HG02642 (cell line): Measurements from ENCODE around the gene CCDC12.
A peak's percentile ranks its signal among the peaks of the same experiment; 100 is the strongest.
"Not testable (repeated sequence)": the region's sequence is repeated elsewhere in the genome, so short reads cannot be mapped to it uniquely, and the experiment has no call there.

Experiments
- ATAC-seq: cut with Tn5 transposase; IDR thresholded peaks from one replicate; pipeline ENCODE4 v1.9.1; 2021; ENCODE audit warnings: mild to moderate bottlenecking; ENCODE audit not compliant: unreplicated experiment, poor library complexity

The CCDC12 gene

DNA sequence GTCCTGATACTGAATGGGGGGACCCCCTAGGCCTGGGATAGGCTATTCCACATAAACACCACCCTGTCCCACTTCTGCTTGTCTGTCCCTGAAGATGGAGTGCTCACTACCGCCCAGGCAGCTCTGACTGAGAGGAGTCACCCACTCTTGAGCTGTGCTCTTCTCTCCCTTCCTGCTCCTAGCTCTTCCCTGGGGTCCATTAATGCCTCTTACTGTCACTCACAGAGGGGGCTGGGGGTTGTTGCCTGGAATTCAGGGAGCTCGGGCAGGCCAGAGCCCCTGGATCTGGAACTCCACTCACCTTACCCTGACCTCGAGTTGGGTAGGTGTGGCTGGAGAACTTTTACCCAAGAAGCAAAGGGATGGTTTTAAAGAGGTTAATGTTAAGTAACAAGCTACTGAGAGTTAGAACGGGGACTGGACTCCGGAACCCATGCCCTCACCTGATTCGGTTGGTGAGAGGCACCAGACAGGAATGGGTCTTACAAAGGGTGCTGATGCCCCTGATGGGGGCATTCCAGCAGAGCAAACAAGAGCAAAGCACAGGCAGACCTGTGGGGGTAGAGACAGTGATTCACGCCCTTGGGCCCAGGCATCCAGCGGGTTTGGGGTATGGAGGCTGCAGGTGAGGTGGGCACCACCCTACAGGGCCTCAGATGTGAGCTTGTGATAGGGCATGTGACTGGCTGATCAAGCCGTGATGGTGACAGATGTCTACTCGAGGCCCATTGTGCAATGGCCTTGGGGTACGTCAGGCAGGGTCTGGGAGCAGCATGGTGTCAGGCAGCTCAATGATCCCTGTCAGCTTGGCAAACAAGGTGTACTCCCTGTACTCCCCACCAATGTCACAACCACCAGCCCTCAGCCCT is 8.3 kb upstream of the CCDC12 start:
- no peak for ATAC-seq

DNA sequence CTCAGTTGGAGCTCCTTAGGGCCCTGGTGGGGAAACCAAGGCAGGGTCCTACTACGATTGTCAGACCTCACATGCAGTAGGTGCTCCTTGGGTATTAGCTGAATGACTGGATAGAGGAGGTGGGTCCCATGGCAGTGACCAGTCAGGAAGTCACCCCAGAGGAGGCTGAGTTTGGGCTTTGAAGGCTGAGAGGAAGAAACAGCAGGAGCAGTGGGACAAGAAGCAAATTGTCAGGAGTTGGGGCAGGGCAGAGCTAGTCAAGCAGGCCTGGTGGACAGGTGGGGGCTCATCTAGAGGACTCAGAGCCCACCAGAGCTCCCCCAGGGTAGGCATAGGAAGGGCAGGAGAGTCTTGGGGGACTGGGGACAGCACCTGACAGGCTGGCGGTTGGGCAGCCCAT is 6.0 kb upstream of the CCDC12 start:
- ATAC-seq, result no peak

DNA sequence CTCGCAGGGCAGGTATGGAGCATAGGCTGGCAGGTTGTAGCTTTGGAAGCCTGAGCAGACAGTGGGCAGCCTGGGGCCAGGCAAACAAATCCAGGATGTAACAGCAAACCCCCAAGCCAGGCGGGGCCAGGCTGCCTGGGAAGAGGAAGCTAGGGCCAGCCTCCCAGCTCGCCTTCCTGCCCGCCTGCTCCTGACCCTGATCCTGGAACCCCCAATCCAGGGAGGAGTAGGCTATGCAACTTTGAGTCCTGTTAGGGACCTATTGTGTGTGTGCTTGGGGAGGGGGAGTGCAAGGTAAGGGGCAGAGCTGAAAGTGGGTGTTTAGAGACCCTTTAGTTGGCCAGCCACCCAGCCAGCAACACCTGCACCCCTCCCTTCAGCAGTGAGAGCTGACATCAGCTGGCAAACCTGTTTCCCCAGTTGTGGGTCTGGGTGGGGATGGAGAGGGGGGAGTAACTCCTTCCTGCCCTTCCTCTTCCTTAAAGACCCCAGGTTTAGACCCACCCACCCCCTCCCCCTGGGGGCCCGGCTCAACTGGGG is 5.5 kb upstream of the CCDC12 start:
- ATAC-seq, result no peak

DNA sequence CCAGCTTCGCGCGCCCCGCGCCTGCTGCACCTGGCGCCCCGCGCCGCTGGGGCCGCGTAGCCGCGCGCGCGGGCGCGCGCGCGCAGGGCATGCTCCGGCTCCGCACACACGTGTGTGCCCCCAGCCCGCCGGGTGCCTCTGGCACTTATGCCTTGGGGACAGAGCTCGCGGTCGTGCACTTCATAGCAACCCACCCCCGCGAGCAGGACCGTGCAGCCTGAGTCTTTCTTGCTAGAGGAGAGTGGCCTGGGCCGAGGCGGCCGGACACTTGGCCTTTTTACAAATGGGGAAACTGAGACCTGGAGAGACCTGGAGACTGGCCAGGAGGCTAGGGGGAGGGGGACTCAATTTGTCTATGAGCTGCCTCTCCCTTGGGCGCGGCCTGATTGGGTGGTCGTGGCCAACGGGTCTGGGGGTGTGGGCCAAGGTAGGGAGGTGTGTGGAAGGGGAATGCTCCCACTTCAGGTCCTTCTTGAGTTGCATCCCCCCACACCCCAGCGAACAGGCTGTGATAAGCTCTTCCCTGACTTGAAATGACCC is 3.5 kb upstream of the CCDC12 start:
- no peak for ATAC-seq

GRCh38 chr3:46978985-46979944 is 2.7 kb upstream of the CCDC12 start, which contains the start of gene NBEAL2:
NBEAL2 (plus strand) TSS chr3:46979666; CDS start chr3:46979862, 196 bp downstream.
- peak; percentile 75 for ATAC-seq

- no peak for ATAC-seq
Measured at GRCh38 chr3:46978381-46978780, 1.8 kb upstream of the CCDC12 start.

DNA sequence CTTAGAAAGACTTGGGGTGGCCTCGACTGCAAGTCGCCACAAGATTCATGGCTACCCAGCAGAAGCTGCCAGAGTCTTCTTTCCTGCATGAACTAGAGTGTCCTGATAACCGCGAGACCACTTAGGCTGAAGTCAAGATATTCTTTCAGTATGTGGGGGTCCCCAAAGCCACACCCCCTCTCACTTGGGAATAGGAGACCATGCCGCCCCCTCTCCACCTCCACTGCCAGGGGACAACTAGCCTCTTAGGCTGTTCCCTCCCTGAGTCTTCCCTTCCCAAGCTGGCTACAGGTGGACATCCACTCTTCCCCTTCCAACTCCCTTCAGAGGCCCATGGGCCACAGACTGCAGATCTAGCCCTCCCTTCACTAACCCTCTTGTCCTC is 1.3 kb upstream of the CCDC12 start:
- no peak for ATAC-seq

- no peak for ATAC-seq
Measured at GRCh38 chr3:46974421-46975171, 1.9 kb downstream of the CCDC12 start.

DNA sequence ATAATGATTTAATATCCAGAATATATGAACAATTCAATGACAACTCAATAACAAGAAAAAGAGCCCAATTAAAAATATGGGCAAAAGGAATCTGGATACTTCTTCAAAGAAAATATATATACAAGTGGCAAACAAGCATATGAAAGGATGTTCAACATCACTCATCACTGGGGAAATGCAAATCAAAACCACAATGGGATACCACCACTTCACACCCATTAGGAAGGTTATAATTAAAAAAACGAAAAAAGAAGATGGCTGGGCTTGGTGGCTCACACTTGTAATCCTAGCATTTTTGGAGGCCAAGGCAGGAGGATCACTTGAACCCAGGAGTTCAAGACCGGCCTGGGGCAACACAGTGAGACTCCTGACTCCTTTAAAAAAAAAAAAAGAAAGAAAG is 4.1 kb downstream of the CCDC12 start:
- no peak for ATAC-seq

GRCh38 chr3:46971742-46972141 is 4.8 kb downstream of the CCDC12 start:
- ATAC-seq, result no peak

DNA sequence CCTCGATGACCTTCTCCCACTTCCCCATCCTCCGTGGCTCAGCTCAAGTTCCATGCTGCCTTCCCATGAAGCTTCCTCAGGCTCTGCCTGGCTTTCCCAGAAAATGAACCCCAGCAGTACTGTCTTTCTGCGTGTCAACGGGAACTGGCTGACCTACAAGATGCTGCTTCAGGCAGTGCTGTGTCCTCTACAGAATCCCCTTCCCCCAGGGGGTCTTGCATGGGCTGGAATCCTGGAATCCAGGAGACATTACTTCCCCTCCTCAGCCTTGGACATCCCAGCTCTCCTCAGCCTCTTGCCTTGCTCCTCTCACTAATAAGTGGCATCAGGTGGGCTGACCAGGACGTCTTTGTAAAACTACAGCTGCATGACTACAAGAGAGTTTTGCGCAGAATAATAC is 5.4 kb downstream of the CCDC12 start:
- no peak for ATAC-seq

DNA sequence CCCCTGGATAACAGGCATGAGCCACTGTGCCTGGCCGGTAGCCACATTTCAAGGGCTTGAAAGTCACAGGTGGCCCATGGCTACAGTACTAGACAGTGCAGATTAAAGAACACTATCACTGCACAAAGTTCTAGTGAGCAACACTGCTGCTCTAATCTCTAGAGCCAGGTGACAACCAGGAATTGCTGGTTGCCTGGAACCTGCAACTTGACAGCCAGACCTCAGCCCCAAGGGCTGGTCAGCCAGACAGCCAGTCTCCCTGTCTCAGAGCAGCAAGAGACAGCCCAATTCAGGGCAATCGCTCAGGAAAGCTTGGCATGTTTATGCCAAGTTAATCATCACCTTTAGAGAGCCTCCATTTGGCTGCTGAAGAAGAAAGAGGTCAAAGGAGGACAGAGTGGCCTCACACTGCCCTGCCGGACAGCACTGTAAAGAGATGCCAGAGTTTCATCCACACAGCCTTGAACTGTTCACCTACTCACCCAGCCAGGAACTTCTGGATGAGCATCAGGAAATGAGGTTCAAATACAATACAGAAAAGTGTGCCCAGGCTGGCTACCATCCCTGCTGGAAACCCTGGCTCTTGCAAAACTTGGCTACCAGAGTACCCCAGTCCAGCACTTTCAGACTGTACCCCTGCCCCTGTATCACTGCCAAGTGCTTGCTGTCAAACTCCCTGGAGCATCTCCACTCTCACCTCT is 6.0 kb downstream of the CCDC12 start:
- no peak for ATAC-seq

DNA sequence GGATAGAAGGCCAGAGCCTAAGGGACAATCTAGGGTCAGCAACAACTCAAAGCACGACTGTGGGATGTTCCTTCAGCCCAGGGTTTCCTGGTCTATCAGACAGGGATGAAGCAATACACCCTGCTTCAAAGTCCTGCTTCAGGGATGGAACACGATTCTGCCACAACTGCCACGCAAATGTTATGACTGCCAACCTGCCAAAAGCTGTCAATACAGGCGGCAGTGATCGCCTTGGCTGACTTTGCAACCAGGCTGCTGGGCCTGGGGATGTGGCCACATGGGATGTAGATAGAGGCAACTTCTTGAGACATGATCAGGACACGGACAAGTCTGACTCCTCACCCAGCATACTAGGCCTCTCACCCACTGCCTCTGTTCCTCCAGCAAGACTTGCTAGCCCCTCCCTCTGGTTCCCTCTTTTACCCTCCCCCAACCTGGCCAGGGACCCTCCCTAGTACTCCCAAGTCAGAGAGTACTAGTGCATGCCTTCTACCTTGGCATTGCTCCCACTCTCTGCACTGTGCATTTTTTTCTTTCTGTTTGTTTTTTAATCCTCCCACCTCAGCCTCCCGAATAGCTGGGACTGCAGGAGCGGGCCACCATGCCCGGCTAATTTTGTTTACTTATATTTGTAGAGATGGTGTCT is 7.6 kb downstream of the CCDC12 start:
- ATAC-seq, result no peak

GRCh38 chr3:46966811-46967210 is 9.7 kb downstream of the CCDC12 start:
- no peak for ATAC-seq

DNA sequence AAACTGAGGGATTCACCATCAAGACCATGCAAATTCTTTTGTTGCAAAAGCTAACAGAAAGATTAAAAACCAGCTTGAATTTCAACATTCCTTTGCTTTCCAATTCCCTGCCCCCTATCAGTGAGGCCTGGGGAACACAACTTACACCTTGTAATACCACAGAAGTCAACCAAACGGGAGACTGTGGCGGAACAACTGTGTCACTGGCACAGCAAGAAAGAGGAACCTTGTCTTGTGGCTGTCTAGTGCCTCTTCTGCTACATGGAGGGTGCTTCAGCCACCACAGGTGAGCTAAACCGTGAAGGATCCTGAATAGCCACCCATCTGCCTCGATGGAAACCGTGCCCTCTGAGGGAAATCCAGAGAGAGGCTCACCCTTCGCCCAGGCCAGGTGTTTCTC is 11.4 kb downstream of the CCDC12 start:
- ATAC-seq, result no peak

- ATAC-seq, result not testable (repeated sequence)
Measured at GRCh38 chr3:46964038-46964590, 12.4 kb downstream of the CCDC12 start.

GRCh38 chr3:46962990-46963389 is 13.6 kb downstream of the CCDC12 start:
- ATAC-seq, result no peak

DNA sequence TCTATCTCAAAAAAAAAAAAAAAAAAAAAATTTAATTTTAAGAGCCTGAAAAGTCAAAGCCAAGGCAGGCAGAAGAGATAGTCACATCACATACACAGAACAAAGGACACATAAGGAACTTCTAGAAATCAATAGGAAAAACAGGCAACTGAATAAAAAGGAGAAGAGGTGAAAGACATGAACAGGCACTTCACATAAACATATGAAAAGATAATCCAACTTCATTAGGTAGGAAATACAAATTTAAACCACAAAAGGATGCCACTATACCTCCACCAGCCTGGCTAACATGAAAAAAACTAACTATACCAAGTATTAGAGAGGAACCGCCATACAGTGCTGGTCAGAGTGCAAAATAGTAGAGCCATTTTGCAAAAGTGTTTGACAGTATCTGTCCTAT is 14.1 kb downstream of the CCDC12 start:
- ATAC-seq, result no peak

DNA sequence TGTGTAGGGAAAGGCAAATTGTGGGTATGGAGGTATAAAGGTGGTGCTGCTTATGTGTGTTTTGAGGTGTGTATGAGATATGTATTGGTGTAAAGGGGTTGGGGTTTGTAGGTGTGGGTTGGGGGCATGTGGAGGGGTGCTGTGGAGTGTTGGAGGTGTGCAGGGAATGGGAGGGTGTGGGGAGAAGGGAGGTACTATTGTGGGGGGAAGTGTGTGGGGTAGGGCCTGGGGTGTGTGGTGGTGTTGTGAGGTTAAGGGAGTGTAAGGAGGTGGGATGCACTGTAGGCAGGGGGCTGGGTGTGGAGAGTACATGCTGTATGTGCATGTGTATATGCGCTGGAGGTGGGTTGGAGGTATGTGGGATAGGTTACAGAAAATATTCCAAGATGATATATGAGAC is 15.7 kb downstream of the CCDC12 start:
- no peak for ATAC-seq
